8988T (cell line): Measurements from ENCODE around the gene DDIT3.
A peak's percentile ranks its signal among the peaks of the same experiment; 100 is the strongest.
"Not testable (repeated sequence)": the region's sequence is repeated elsewhere in the genome, so short reads cannot be mapped to it uniquely, and the experiment has no call there.

Source experiments
- DNase-seq: peaks from one replicate; pipeline ENCODE4 v3.0.0; 2011

DDIT3 gene

DNA sequence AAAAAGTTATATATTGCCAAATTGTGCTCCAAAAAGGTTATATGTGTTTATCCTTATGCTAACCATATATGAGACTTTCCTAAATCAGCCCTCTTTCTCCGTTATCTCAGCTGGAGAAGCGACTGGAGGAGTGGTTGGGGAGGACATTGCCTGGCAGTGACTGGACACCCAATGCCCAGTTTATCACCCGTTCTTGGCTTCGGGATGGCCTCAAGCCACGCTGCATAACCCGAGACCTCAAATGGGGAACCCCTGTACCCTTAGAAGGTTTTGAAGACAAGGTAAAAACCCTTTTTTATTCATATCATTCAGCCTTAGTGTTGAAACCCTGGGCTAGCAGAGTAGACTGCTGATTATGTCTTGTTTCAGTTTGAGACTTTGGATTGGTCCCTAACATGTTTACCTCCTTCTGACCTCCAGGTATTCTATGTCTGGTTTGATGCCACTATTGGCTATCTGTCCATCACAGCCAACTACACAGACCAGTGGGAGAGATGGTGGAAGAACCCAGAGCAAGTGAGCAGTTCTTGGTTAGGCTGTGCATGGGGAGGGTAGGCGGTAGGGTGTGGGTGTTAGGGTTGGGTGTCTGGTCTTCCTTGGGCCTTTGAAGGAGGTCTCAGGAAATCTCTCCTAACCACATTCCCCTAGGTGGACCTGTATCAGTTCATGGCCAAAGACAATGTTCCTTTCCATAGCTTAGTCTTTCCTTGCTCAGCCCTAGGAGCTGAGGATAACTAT is 8.6 kb downstream of the DDIT3 start:
- DNase-seq: no peak

DNA sequence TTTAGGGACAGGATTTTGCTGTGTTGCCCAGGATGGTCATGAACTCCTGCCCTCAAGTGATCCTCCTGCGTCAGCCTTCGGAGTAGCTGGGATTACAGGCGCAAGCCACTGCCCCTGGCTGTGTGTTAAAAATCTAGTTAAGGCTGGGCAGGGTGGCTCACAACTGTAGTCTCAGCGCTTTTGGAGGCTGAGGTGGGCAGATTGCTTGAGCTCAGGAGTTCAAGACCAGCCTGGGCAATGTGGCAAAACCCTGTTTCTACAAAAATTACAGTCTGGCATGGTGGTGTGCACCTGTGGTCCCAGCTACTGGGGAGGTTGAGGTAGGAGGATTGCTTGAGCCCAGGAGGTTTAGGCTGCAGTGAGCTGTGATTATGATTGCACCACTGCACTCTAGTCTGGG is 9.2 kb downstream of the DDIT3 start:
- no peak for DNase-seq

DNA sequence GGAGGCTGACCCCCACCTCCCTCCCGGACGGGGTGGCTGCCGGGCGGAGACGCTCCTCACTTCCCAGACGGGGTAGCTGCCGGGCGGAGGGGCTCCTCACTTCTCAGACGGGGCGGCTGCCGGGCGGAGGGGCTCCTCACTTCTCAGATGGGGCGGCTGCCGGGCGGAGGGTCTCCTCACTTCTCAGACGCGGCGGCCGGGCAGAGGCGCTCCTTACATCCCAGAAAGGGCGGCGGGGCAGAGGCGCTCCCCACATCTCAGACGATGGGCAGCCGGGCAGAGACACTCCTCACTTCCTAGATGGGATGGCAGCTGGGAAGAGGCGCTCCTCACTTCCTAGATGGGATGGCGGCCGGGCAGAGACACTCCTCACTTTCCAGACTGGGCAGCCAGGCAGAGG is 12.5 kb downstream of the DDIT3 start:
- not testable (repeated sequence) for DNase-seq

DNA sequence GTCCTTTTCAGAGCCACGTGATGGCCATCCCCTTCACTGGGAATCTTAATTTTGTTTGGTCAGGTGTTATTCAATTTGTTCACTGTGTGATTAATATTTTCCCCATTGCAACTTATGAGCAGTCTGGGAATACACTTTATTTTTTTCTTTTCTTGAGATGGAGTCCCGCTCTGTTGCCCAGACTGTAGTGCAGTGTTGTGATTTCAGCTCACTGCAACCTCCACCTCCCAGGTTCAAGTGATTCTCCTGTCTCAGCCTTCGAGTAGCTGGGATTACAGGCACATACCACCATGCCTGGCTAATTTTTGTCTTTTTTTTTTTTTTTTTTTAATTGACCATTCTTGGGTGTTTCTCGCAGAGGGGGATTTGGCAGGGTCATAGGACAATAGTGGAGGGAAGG is 13.8 kb downstream of the DDIT3 start:
- DNase-seq: not testable (repeated sequence)

DNA sequence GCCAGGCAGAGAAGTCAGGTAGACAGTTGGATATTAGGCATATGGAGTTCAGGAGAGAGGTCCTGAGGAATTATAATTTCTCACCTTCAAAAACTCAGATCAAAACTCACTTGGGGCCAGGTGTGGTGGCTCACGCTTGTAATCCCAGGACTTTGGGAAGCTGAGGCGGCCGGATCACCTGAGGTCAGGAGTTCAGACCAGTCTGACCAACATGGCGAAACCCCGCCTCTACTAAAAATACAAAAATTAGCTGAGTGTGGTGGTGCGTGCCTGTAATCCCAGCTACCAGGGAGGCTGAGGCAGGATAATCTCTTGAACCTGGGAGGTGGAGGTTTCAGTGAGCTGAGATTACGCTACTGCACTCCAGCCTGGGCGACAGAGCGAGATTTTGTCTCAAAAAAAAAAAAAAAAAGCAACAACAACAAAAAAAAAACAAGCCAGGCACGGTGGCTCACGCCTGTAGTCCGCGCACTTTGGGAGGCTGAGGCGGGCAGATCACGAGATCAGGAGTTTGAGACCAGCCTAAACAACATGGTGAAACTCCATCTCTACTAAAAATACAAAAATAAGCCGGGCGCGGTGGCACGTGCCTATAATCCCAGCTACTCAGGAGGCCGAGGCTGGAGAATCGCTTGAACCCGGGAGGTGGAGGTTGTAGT is 17.9 kb downstream of the DDIT3 start:
- not testable (repeated sequence) for DNase-seq

DNA sequence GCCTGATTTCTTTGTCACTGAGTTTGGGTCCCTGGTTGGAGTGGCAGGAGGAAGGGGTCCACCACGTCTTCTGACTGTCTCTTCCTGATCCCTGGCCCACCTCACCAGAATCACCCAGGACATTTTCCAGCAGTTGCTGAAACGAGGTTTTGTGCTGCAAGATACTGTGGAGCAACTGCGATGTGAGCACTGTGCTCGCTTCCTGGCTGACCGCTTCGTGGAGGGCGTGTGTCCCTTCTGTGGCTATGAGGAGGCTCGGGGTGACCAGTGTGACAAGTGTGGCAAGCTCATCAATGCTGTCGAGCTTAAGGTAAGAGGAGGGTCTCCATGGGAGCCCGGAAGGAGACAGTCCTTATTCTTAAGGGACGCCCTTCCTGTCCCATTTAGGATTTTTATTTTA is 20.1 kb downstream of the DDIT3 start:
- no peak for DNase-seq

DNA sequence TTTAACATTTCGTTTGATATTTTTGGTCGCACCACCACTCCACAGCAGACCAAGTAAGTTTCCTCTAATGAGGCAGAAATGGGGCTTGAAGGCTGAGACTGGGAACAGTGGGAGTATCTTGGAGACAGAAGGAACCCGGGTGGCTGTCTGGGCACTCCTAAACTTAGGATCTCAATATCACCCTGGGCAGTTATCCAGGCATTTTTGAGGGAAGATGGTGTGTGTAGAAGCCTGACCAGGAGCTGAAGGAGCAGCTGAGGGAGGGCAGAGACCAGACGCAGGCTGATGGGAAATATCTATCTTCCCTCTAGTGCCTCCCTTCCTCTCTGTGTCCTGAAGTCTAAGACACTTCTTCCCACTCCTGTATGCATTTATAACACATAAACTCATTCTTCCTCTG is 21.7 kb downstream of the DDIT3 start:
- no peak for DNase-seq

DNA sequence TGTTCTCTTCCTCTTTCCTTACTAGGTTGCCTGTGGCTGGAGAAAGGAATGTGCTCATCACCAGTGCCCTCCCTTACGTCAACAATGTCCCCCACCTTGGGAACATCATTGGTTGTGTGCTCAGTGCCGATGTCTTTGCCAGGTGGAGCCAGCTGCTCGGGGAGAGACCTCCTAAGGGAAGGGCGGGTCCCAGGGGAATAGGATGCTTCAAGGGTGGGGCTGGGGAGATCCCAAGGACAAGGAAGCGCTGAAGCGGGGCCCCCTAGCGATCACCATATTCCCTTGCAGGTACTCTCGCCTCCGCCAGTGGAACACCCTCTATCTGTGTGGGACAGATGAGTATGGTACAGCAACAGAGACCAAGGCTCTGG is 22.2 kb downstream of the DDIT3 start:
- no peak for DNase-seq

DNA sequence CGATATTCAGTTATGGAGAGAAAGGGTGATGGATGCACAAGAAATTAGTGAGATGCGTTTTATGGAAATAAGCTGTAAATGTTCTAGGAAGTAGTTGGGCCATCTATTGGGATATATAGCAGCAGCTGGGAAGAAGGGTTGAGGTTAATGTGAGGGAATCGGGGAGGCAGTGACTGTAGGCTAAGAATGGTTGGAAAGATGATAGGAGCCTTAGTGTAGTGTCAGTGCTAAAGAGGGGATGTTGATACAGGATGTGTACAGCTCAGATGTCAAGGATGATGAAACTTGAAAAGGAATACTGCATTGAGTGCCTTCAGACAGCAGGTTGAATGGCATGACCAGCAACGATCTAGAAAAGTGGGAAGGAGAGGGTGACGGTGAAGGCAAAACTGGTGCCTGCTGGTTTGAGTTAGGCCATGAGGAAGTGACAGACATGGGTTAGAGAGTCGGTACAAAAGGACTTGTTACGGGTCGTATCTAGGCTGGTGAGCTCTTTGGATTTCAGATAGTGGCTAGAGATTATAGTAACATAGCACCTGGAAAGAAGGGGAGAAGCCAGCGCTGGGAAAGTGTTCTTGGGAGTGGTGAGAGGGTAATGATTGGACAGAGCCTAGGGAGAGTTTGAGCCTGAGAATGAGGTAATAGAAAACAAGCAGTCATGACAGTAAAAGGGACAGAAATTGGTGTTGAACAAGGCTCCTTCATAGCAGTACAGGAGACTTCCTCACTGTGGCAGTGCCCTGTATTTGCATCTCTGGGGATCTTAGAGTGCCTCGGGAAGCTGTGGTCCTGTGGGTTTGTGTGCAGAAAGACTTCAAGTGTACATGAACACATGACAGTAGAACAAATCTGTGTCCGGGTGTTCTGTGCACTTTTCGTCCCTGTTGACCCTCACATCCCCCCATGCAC is 22.8 kb downstream of the DDIT3 start:
- DNase-seq: no peak

DNA sequence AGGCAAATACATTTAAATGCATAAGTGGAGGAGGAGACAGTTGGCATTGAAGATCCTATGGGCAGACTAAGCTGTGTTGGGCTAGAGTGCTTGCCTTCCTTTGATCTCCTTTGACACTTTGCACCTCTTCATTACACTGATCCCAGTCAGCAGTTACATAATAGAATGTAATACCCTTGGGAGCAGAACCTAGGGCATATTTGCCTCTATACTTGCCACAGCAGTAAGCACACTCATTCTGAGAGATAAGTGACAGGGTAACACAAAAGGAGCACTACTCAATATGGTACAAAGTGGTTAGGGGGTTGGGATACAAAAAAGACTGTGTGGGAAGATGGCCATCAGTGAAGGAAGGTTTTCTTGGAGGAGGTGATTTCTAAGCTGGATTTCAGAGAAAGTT is 23.5 kb downstream of the DDIT3 start:
- DNase-seq: no peak

DNA sequence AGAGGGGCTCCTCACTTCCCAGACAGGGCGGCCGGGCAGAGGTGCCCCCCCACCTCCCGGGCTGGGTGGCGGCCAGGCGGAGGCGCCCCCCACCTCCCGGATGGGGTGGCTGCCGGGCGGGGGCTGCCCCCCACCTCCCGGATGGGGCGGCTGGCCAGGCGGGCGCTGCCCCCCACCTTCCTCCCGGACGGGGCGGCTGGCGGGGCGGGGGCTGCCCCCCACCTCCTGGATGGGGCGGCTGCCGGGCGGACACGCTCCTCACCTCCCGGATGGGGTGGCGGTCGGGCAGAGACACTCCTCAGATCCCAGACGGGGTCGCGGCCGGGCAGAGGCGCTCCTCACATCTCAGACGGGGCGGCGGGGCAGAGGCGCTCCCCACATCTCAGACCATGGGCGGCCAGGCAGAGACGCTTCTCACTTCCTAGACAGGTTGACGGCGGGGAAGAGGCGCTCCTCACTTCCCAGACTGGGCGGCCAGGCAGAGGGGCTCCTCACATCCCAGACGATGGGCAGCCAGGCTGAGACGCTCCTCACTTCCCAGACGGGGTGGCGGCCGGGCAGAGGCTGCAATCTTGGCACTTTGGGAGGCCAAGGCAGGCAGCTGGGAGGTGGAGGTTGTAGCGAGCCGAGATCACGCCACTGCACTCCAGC is 25.1 kb downstream of the DDIT3 start:
- DNase-seq: not testable (repeated sequence)

DNA sequence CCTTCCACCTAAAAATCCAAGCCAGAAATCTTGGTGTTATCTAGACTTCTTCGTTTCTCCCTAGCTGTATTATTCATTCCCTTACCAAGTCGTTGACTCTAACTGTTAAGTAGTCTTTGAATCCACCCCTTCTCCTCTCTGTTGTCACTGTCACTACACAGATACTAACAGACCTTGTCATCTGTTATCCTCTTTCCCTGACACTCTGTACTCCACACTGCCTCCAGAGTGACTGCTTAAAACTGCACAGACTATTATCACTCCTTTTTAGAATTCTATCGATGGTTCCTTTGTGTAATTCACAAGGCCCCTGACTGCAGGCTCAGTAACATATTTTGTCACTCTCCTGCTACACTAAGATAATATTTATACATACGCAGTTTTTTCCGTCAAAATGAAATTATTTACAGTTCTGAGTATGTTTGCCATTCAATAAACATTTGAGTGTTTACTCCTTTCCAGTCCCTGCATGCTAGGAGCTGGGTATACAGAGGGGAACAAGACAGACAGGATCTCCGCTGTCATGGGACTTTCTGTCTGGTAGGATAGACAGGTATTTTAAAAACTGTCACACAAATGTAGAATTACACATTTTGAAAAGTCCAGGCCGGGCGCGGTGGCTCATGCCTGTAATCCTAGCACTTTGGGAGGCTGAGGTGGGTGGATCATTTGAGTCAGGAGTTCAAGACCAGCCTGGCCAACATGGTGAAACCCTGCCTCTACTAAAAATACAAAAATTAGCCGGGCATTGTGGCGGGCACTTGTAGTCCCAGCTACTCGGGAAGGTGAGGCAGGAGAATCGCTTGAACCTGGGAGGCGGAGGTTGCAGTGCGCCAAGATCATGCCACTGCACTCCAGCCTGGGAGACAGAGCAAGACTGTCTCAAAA is 28.7 kb downstream of the DDIT3 start:
- no peak for DNase-seq

DNA sequence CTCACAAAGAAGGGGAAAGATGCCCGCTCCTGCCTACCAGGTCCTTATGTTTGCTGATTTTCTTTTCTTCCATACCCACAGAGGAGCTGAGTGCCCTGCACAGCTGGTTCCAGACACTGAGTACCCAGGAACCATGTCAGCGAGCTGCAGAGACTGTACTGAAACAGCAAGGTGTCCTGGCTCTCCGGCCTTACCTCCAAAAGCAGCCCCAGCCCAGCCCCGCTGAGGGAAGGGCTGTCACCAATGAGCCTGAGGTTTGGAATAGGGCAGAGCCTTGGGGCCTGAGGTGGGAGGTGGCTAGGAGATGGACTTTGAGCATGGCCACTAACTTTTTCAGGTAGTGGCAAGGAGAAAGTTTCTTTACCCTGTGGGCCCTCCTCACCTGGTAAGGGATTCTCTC is 30.2 kb downstream of the DDIT3 start:
- DNase-seq: no peak

DNA sequence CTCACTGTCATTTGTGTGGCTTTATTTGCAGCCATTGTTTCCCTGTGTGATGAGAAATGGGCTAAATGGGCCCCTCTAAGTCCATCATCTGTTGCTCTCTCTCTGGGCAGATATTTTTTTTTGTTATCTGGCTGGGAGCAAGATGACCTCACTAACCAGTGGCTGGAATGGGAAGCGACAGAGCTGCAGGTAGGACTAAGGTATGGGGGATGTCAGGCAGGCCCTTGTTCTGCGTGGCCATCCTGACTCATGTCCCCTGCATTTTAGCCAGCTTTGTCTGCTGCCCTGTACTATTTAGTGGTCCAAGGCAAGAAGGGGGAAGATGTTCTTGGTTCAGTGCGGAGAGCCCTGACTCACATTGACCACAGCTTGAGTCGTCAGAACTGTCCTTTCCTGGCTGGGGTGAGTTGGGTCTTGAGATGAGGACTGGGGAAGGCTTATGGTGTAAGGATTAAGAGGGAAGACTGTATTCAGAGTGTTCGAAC is 31.1 kb downstream of the DDIT3 start:
- no peak for DNase-seq

DNA sequence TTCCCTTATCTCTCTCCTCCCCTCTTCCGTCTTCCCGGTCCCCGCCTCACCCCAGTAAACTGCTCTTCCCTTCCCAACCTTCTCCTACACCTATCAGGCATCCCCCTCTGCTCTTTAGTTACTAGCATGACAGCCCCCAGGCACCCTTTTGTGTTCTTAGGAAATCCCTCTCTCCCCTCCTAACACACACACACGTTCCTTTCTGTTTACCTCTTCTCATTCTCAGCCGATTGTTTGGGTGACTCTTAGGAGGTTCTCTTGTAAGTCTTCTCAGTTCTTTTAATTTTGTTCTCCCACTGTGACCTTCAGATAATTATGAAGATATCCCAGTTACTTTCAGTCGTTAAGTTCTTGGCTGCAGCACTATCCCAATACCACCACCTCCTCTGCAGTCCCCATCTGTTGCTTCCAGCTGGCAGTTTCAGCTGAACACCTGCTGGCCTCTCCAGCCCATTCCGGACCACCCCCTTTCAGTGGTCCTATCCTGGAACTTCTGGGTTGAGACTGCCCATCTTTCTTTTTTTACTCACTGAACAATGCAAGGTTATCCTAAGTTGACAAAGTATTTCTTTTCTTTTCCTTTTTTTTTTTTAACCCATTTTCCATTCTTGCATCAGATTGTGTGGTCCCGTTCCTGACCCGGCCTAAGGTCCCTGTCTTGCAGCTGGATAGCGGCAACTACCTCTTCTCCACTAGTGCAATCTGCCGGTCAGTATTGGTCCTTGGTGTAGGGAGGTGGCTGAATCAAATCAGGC is 31.7 kb downstream of the DDIT3 start:
- no peak for DNase-seq

DNA sequence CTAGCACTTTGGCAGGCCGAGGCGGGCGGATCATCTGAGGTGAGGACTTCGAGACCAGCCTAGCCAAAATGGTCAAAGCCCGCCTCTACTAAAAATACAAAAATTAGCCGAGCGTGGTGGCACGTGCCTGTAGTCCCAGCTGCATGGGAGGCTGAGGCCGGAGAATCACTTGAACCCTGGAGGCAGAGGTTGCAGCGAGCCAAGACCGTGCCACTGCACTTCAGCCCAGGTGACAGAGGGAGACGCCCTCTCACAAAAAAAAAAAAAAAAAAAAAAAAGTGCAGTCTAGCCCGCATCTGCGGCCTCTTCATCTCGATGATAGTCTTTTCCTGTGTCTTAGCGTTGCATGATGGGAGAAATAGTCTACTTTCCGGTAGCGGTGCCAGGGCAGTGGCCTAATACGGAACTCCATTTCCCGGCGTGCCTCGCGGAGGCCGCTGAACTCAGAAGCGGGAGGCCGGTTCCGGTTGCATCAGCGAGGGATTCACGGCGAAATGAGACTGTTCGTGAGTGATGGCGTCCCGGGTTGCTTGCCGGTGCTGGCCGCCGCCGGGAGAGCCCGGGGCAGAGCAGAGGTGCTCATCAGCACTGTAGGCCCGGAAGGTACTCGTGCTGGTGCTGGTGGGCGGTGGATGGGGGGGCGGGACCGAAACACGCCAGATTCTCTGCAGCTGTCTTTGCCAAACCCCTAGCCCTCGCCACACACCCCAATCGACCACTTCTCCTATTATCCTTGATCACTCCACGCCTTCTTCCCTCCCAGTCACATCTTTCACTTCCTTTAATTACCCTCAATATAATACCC is 32.5 kb downstream of the DDIT3 start, which contains the start of gene MARS1:
TSS of gene MARS1 (plus strand) at position 472 of the 805 bp plus-strand sequence. CDS start at position 495, 23 bp downstream.
- DNase-seq: peak; percentile 67

DNA sequence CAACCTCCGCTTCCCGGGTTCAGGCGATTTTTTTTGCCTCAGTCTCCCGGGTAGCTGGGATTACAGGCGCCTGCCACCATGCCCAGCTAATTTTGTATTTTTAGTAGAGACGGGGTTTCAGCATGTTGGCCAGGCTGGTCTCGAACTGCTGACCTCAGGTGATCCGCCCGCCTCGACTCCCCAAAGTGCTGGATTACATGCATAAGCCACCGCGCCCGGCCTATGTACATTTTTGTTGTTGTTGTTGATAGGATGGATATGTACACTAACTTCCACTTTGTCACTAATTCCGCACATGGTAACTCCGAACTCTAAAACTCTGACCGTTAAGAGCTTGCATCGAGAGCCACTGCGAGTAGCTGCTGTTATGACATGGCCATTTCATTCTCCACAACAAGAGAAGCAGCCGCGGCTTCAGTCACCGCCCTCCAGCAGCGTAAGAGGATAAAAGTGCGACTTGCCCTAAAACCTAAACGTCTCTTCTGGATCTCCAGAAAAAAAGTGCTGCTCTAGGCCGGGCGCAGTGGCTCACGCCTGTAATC is 33.2 kb downstream of the DDIT3 start:
- no peak for DNase-seq

DNA sequence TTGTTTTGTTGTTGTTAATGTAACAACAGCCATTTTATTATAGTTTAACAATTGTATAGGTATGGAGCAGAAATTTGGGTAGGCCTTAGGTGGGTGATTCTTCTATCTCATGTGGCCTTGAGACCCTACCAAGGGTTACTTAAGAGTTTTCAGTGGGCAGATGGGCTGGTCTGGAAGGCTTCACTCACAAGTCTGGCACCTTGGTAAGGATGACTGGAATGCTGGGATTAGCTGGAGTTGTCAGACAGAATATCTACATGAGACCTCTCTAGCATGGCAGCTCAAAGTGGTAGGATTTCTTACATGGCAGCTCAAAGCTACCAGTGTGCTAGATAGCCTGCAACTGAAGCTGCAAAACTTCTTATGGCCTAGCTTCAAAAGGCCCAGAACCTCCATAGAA is 34.6 kb downstream of the DDIT3 start:
- DNase-seq: no peak

DNA sequence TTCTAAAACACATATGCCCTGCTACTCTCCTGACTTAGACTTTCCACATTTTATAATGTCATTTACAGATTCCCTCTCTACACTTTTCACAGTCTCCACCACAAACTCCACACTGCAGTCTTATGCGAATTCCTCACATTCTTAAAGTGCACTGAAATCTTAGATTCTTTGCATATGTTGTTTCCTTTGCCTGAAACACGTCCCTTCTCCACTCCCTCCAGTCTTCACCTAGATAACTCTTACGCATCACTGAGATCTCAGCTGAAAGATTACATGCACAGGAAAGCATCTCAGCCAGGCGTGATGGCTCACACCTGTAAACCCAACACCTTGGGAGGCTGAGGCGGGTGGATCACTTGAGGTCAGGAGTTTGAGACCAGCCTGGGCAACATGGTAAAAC is 36.8 kb downstream of the DDIT3 start:
- no peak for DNase-seq

DNA sequence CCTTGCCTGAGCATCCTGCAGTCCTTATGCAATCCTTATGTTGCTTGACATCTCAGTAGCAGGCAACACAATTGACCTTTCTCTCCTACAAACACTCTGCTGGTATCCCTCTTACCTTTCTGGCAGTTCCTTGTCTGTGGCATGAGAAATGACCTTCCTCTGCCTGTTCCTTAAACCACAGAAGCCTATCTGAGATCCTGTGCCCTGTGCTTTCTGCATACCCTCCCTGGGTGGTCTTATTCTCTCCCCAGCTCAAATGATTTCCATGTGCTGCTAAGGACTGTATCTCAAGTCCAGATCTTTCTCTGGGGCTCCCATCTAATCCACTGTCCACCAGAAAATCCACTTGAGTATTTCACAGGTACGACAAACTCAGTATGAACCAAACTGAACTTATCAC is 38.6 kb downstream of the DDIT3 start:
- no peak for DNase-seq
